T1000 (cell line): ENCODE results near the gene TOR4A.
A peak's percentile ranks its signal among the peaks of the same experiment; 100 is the strongest.
"Not testable (repeated sequence)": the region's sequence is repeated elsewhere in the genome, so short reads cannot be mapped to it uniquely, and the experiment has no call there.

Experiments used
- DNase-seq: peaks from one replicate; lab custom pipeline; 2025; ENCODE audit warnings: mixed read lengths; lab: John Stamatoyannopoulos, UW

TOR4A gene

GRCh38 chr9:137252555-137253506 lies 24.7 kb upstream of the TOR4A start:
- no peak for DNase-seq

- no peak for DNase-seq
Measured at GRCh38 chr9:137253717-137254623, 23.6 kb upstream of the TOR4A start.

- DNase-seq, result peak; percentile 88
Measured at GRCh38 chr9:137254624-137255447, 22.7 kb upstream of the TOR4A start, which contains the start of gene NELFB. Gene NELFB, plus strand, starts transcription at chr9:137255327.

GRCh38 chr9:137255448-137256114 lies 21.9 kb upstream of the TOR4A start:
- no peak for DNase-seq

- DNase-seq, result no peak
Measured at GRCh38 chr9:137256362-137256761, 21.2 kb upstream of the TOR4A start.

- DNase-seq, result no peak
Measured at GRCh38 chr9:137256856-137257255, 20.7 kb upstream of the TOR4A start.

GRCh38 chr9:137262173-137262908 lies 15.2 kb upstream of the TOR4A start:
- DNase-seq, result not testable (repeated sequence)

GRCh38 chr9:137262909-137263285 lies 14.6 kb upstream of the TOR4A start:
- DNase-seq, result no peak

- DNase-seq, result no peak
Measured at GRCh38 chr9:137263506-137263905, 14.0 kb upstream of the TOR4A start.

GRCh38 chr9:137264067-137264466 lies 13.5 kb upstream of the TOR4A start:
- DNase-seq, result no peak

GRCh38 chr9:137265496-137266161 lies 11.9 kb upstream of the TOR4A start:
- DNase-seq, result no peak

GRCh38 chr9:137266162-137266527 lies 11.4 kb upstream of the TOR4A start:
- DNase-seq, result no peak

GRCh38 chr9:137266585-137267453 lies 10.7 kb upstream of the TOR4A start:
- DNase-seq, result no peak

GRCh38 chr9:137267933-137268355 lies 9.6 kb upstream of the TOR4A start:
- DNase-seq, result no peak

- DNase-seq, result no peak
Measured at GRCh38 chr9:137268538-137269201, 8.9 kb upstream of the TOR4A start.

- no peak for DNase-seq
Measured at GRCh38 chr9:137269231-137269772, 8.2 kb upstream of the TOR4A start.

GRCh38 chr9:137270929-137271695 lies 6.4 kb upstream of the TOR4A start:
- DNase-seq, result no peak
